Liver (tissue), 9 donors: ENCODE results near the gene TSGA10IP. TPM values are rescaled to one million over a fixed set of nuclear protein-coding genes. Genes with fewer than 3 reads are reported as not detected.

Experiments used
- DNase-seq: peaks from one replicate; pipeline ENCODE4 v3.0.0-alpha.2; 2017; ENCODE audit warnings: low spot score
- H3K27ac ChIP-seq, 2 donors: one replicate each; pipeline ENCODE4 v1.7.0; 2013; ENCODE audit warnings: inconsistent platforms in 2 of 2, low read length in 2 of 2, control low read depth in 1 of 2, low read depth in 1 of 2, mild to moderate bottlenecking in 1 of 2
- H3K27me3 ChIP-seq, 4 donors: one replicate each; pipeline versions ENCODE4 v1.6.1 to v1.7.0; 2013; ENCODE audit warnings: low read length in 3 of 4, inconsistent platforms in 1 of 4, mild to moderate bottlenecking in 1 of 4, moderate library complexity in 1 of 4; ENCODE audit not compliant: control insufficient read depth in 4 of 4, insufficient read depth in 4 of 4
- H3K36me3 ChIP-seq, 4 donors: one replicate each; pipeline versions ENCODE4 v1.6.1 to v1.7.0; 2013; ENCODE audit warnings: low read length in 3 of 4, mild to moderate bottlenecking in 3 of 4, low read depth in 1 of 4, moderate library complexity in 1 of 4; ENCODE audit not compliant: control insufficient read depth in 4 of 4, insufficient read depth in 3 of 4
- H3K4me1 ChIP-seq, 4 donors: one replicate each; pipeline versions ENCODE4 v1.6.1 to v1.7.0; 2013; ENCODE audit warnings: low read length in 3 of 4, mild to moderate bottlenecking in 3 of 4, moderate library complexity in 1 of 4; ENCODE audit not compliant: control insufficient read depth in 4 of 4, insufficient read depth in 4 of 4
- H3K4me3 ChIP-seq, 3 donors: one replicate each; pipeline versions ENCODE4 v1.6.1 to v1.7.0; 2013; ENCODE audit warnings: low read length in 3 of 3, control low read depth in 1 of 3, low read depth in 1 of 3, mild to moderate bottlenecking in 1 of 3
- H3K9ac ChIP-seq, 2 donors: one replicate each; pipeline ENCODE4 v1.7.0; 2013; ENCODE audit warnings: low read length in 2 of 2, mild to moderate bottlenecking in 2 of 2, moderate library complexity in 2 of 2, control low read depth in 1 of 2, low read depth in 1 of 2
- H3K9me3 ChIP-seq, 4 donors: one replicate each; pipeline versions ENCODE4 v1.6.1 to v1.7.0; 2013; ENCODE audit warnings: low read length in 3 of 4; ENCODE audit not compliant: control insufficient read depth in 4 of 4
- ATF3 ChIP-seq: IDR thresholded peaks from 2 replicates; pipeline ENCODE4 v1.6.1; 2016; ENCODE audit warnings: antibody characterized with exemption
- CTCF ChIP-seq: fragments of 150-350 bp; IDR thresholded peaks from 2 replicates; pipeline ENCODE4 v1.5.1; 2017; ENCODE audit warnings: improper control_type of control experiment, low read depth, low read length; ENCODE audit not compliant: missing input control
- EGR1 ChIP-seq, 2 donors: IDR thresholded peaks; 2 replicates each; pipeline ENCODE4 v1.6.1; 2016 to 2018; ENCODE audit warnings: antibody characterized with exemption in 2 of 2, low read depth in 2 of 2
- FOXA1 ChIP-seq: IDR thresholded peaks from 2 replicates; pipeline ENCODE4 v1.6.1; 2016; ENCODE audit warnings: antibody characterized with exemption
- FOXA2 ChIP-seq: IDR thresholded peaks from 2 replicates; pipeline ENCODE4 v1.6.1; 2016; ENCODE audit warnings: antibody characterized with exemption
- GABPA ChIP-seq, 2 donors: IDR thresholded peaks in 1 of 2; conservative IDR thresholded peaks in 1 of 2; 2 replicates each; pipeline ENCODE4 v1.6.1; 2016; ENCODE audit warnings: antibody characterized with exemption in 2 of 2, mild to moderate bottlenecking in 1 of 2, moderate library complexity in 1 of 2
- HNF4A ChIP-seq, 2 donors: conservative IDR thresholded peaks; 2 replicates each; pipeline ENCODE4 v1.6.1; 2016; ENCODE audit warnings: antibody characterized with exemption in 2 of 2, mild to moderate bottlenecking in 2 of 2
- HNF4G ChIP-seq: IDR thresholded peaks from 2 replicates; pipeline ENCODE4 v1.6.1; 2016; ENCODE audit warnings: antibody characterized with exemption
- MAX ChIP-seq: IDR thresholded peaks from 2 replicates; pipeline ENCODE4 v1.6.1; 2016; ENCODE audit warnings: antibody characterized with exemption
- NR2F2 ChIP-seq: IDR thresholded peaks from 2 replicates; pipeline ENCODE4 v1.6.1; 2016; ENCODE audit warnings: antibody characterized with exemption
- RAD21 ChIP-seq, 2 donors: IDR thresholded peaks; 2 replicates each; pipeline ENCODE4 v1.6.1; 2016; ENCODE audit warnings: antibody characterized with exemption in 2 of 2, mild to moderate bottlenecking in 2 of 2
- REST ChIP-seq: IDR thresholded peaks from 2 replicates; pipeline ENCODE4 v1.6.1; 2016; ENCODE audit warnings: antibody characterized with exemption, mild to moderate bottlenecking
- TAF1 ChIP-seq: conservative IDR thresholded peaks from 2 replicates; pipeline ENCODE4 v1.6.1; 2016; ENCODE audit warnings: antibody characterized with exemption, mild to moderate bottlenecking
- YY1 ChIP-seq: IDR thresholded peaks from 2 replicates; pipeline ENCODE4 v1.6.1; 2016; ENCODE audit warnings: antibody characterized with exemption, mild to moderate bottlenecking
- ZBTB33 ChIP-seq: IDR thresholded peaks from 2 replicates; pipeline ENCODE4 v1.6.1; 2016; ENCODE audit warnings: antibody characterized with exemption
- WGBS: extraction: QIAGEN DNeasy Blood & Tissue Kit; methylation state at CpG from one replicate; pipeline ENCODE4 v1.1.7; 2013; 5-methylcytosine and 5-hydroxymethylcytosine counted together
- polyA plus RNA-seq, 2 donors: library from polyadenylated mRNA; stranded (reverse) in 1 of 2; unstranded in 1 of 2; fragments of 200-250 nt in 1 of 2; fragments of >200 nt in 1 of 2; fragmentation: Nextera tagmentation in 1 of 2; extraction: Ambion mirVana in 1 of 2; gene quantifications; one replicate each; pipeline versions ENCODE4 v1.2.1 to v1.2.3, GENCODE V29; 2013 to 2015
- total RNA-seq, 2 donors: library from RNA; depleted of rRNA; stranded (reverse); fragments of >200 nt; gene quantifications; one replicate each; pipeline ENCODE4 v1.2.3, GENCODE V29; 2014
- donor health status: healthy.
- donor health status: healthy.
- donor health status: healthy.
- donor health status: healthy.
- donor health status: healthy.

Gene TSGA10IP
- total and polyA plus RNA-seq, 4 donors = 0.02 TPM; not detected in 3

GRCh38 chr11:66007201-66007634 lies 61.9 kb downstream of the TSGA10IP start:
- H3K27ac ChIP-seq = no peak overlapping the region
- H3K4me1 ChIP-seq = peaks cover 4 to 13% (median 12%) of the 10 kb centered on the region in 4 donors
- DNase-seq = no peak
- H3K9me3 ChIP-seq = no peaks in the 10 kb centered on the region
- H3K4me3 ChIP-seq = no peak overlapping the region
- WGBS = 63% methylated on average over 5 of the region's 5 CpGs
- TF ChIP-seq HNF4A (conservative IDR thresholded peaks at IDR 0.05) = no peak
- H3K27me3 ChIP-seq = peaks cover 0 to 5% (median 0%) of the 10 kb centered on the region in 4 donors
- peaks cover 0 to 8% (median 3%) of the 10 kb centered on the region in 4 donors for H3K36me3 ChIP-seq
- H3K9ac ChIP-seq = no peak overlapping the region

GRCh38 chr11:66008095-66008467 lies 62.8 kb downstream of the TSGA10IP start:
- H3K9me3 ChIP-seq = no peaks in the 10 kb centered on the region
- H3K4me3 ChIP-seq = no peak overlapping the region
- DNase-seq = no peak
- H3K4me1 ChIP-seq = peaks cover 4 to 10% (median 9%) of the 10 kb centered on the region in 4 donors
- no peak overlapping the region for H3K9ac ChIP-seq
- H3K27me3 ChIP-seq = peaks cover 0 to 10% (median 0%) of the 10 kb centered on the region in 4 donors
- H3K36me3 ChIP-seq = peaks cover 0 to 8% (median 3%) of the 10 kb centered on the region in 4 donors
- 86% methylated on average over 2 of the region's 2 CpGs for WGBS
- TF ChIP-seq TAF1 (no peak), REST (no peak), FOXA2 (no peak)
- H3K27ac ChIP-seq = no peak overlapping the region

- 77% methylated on average over 10 of the region's 10 CpGs for WGBS
- Histone ChIP-seq H3K27ac (no peak overlapping the region), H3K9ac (no peak overlapping the region), H3K36me3 (peaks cover 0 to 8% (median 3%) of the 10 kb centered on the region in 4 donors), H3K4me3 (no peak overlapping the region), H3K9me3 (no peaks in the 10 kb centered on the region), H3K27me3 (peaks cover 0 to 14% (median 0%) of the 10 kb centered on the region in 4 donors), H3K4me1 (peaks cover 0 to 8% (median 5%) of the 10 kb centered on the region in 4 donors)
- DNase-seq = no peak
- TF ChIP-seq CTCF (no peak), FOXA1 (no peak), RAD21 (IDR thresholded peaks at IDR 0.05) (no peak), REST (no peak), EGR1 (IDR thresholded peaks at IDR 0.05; ENCODE audit: low read depth in 2 of 2) (no peak), HNF4G (no peak), GABPA (IDR thresholded peaks at IDR 0.05 in 1 of 2, conservative IDR thresholded peaks at IDR 0.05 in 1 of 2) (no peak), TAF1 (no peak), FOXA2 (no peak), ZBTB33 (no peak), NR2F2 (no peak), MAX (no peak), ATF3 (no peak), HNF4A (conservative IDR thresholded peaks at IDR 0.05) (no peak), YY1 (no peak)
Measured at GRCh38 chr11:66008468-66009101, 63.3 kb downstream of the TSGA10IP start.
